GM18868 (cell line): ENCODE data around the gene ST6GAL1.

Source experiments
- ATAC-seq: cut with Tn5 transposase; IDR thresholded peaks from one replicate; pipeline ENCODE4 v1.9.1; 2021; ENCODE audit warnings: mild to moderate bottlenecking, moderate library complexity; ENCODE audit not compliant: unreplicated experiment

ST6GAL1 gene

GRCh38 chr3:187072102-187072501, 141.8 kb downstream of the ST6GAL1 start:
- ATAC-seq, result no peak

DNA sequence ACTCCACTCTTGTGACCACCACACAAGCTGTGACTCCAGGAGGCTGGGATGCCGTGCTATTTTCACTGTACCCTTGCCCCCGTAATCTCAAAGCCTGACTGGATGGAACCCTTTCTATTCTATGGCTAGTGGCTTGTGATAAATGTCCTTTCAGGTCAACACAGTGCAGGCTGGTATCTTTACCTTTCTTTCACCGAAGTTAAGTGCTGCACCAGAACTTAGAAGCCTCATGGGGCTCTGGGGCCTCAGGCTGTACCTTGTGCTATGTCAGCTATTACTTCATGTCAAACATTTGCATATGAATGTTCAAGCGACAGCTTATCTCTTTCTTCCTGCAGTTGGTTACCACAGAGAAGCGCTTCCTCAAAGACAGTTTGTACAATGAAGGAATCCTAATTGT, 142.2 kb downstream of the ST6GAL1 start:
- ATAC-seq, result no peak

GRCh38 chr3:187073581-187074098, 143.3 kb downstream of the ST6GAL1 start:
- ATAC-seq, result no peak

DNA sequence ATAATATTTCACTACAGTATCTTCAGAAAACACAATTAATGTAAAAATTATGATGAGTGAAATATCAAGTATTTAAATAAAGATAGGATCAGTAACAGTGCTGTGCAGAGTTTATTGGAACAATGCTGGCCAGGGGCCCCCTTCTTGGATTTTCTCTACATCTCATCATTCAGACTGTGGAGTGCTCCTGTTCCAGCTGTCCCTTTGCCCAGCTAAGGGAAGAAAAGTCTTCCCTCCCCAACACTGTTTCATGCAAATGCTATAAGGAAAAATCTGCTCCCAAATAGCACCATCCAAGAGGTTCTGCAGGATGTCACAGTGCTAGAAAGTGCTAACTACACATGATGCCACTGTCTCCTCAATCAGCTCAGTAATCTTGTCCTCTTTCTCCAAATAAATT, 144.5 kb downstream of the ST6GAL1 start:
- no peak for ATAC-seq

GRCh38 chr3:187076297-187076696, 146.0 kb downstream of the ST6GAL1 start:
- no peak for ATAC-seq

DNA sequence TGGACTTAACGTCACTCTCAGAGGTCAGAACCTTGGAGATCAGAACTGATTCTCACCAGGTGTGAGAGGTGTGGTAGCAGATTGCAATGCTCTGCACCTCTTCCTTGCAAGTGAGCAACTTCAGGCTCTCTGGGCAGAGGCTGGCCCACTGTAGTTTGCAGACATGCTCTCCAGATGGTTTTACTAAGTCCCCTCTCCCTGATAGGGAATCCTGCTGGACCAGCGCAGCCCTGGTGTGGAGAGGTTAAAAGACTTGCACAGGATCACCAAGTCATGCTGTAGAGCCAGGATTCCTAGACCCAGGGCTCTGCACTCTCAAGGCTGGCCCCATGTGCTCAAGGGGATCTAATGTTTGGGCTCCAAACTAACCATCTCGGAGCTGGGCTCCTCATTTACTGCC, 146.8 kb downstream of the ST6GAL1 start:
- no peak for ATAC-seq

DNA sequence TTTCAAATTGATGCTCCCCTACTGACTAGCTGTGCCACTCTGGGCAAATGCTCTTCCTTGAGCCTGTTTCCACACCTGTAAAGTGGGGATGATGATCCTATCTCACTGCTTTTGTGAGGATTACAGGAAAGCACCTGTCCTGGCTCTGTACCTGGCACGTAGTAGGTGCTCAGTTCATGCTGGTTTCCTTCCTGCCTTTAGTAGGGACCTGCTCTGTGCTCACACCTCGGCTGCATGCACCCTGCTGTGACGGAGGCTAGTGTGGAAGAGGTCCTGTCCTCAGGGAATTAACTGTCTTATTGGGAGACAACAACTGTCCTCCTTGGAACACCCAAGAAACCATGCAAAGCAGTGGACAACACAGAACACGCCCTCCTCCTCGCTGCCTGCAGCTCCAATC, 147.2 kb downstream of the ST6GAL1 start:
- ATAC-seq, result no peak

DNA sequence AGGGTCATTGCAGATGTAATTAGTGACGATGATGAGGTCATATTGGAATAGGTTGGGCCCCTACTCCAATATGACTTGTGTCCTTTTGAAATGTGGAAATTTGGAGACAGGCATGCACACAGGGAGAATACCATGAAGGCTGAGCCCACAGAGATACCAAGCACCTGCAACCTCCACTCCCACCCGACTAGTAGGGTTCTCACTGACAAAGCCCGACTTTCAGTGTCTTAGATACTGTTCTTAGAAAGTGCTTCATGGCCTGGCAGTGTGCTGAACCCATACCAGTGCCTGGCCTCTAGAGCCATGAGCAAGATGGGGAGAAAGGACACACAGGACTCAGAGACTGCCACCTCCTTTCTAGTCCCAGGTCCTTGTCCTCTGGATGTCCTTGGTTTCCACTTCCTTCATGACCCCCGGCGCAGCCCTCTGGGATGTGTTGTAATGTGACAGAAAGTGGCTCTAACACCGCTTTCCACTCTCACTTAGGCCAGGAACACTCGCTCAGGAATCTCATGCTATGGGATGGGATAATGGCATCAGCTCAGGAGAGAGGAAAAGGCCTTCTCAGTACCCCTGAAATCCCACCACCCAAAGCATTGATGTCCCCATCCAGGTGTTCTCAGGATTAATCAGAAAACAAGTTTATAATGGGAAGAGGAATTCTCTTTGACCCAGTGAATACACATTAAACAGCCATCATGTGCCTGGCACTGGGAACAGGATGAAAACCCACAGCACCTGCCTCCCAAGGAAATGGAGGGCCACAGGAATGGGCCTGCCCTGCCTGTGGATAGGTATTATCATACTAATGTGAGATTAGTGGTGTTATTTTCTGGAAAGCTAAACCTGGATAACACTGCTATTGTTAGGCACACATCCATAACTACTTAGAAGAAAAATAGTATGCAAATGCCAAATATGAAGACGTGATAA, 149.0 kb downstream of the ST6GAL1 start:
- no peak for ATAC-seq

- no peak for ATAC-seq
Observed at GRCh38 chr3:187080799-187081450, 150.6 kb downstream of the ST6GAL1 start.

DNA sequence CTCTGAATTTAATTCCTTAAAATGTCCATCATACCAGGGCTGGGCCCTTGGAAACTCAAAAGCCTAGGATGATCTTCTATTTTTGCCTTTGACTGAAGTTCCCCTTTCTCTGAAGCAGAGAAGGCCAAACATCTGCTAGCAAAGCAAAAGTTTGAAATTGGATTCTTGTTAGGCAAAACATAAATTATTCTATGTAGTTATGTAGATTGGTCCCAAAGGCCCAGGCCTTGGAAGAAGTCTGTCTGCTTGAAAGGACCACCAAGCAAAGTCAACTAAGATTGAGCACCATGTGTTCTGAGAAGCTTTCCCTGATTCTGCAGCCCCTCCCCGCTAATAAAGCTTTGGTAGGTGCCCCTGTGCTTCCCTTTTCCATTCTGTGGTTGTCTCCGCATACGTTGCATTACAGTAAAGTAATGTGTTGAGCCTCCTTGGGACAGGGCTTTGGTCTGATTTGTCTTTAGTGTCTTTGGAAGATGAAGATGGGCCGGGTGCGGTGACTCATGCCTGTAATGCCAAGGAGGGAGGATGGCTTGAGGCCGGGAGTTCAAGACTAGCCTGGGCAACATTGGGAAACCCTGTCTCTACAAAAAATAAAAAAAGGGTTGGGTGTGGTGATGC, 152.5 kb downstream of the ST6GAL1 start:
- ATAC-seq, result no peak

DNA sequence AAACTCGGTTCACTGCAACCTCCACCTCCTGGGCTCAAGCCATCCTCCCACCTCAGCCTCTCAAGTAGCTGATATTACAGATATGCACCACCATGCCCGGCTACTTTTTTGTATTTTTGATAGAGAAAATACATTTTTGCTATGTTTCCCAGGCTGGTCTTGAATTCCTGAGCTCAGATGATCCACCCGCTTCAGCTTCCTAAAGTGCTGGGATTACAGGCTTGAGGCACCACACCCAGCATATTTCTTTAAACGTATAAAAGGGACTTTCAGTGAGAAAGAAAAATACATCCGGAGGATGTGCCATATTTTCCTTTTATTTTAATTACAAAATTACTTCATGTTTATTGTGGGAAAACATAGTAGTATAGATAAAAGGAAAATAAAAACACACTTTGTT, 153.8 kb downstream of the ST6GAL1 start:
- no peak for ATAC-seq

DNA sequence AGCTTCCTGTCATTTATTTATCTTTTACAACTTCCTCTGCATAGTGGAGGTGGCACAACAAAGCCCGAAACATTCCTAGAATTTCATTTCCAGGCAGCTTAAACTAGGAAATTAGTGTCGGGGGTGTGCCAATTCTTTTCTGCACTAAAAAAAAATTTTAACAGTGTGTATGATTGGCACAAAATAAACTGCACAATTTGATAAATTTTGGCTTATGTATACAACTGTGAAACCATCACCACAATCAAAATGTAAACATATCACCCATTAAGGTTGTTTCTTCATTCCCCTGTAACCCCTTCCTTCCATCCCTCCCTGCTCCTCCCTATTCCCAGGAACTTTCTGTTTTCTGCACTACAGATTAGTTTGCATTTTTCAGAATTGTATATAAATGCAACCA, 154.3 kb downstream of the ST6GAL1 start:
- ATAC-seq, result no peak

- no peak for ATAC-seq
Observed at GRCh38 chr3:187085021-187085666, 154.8 kb downstream of the ST6GAL1 start.

DNA sequence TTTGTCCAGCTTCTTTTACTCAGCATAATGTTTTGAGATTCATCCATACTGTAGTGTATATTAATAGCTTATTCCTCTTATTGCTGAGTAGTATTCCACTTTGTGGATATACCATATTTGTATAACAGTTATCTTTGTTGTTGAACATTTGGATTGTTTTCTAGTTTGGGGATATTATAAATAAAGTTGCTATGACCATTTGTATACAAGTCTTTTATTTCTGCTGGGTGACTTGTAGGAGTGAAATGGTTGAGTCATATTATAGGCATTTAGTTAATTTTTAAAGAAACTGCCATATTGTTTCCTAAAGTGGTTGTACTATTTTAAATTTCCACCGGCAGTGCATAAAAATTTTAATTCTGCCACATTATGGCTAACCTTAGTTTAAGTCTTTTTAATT, 155.6 kb downstream of the ST6GAL1 start:
- no peak for ATAC-seq

GRCh38 chr3:187086831-187087230, 156.5 kb downstream of the ST6GAL1 start:
- no peak for ATAC-seq

- no peak for ATAC-seq
Observed at GRCh38 chr3:187088701-187089100, 158.4 kb downstream of the ST6GAL1 start.

GRCh38 chr3:187093320-187093719, 163.0 kb downstream of the ST6GAL1 start:
- no peak for ATAC-seq

- peak; percentile 67 for ATAC-seq
Observed at GRCh38 chr3:187098923-187099512, 168.7 kb downstream of the ST6GAL1 start.

DNA sequence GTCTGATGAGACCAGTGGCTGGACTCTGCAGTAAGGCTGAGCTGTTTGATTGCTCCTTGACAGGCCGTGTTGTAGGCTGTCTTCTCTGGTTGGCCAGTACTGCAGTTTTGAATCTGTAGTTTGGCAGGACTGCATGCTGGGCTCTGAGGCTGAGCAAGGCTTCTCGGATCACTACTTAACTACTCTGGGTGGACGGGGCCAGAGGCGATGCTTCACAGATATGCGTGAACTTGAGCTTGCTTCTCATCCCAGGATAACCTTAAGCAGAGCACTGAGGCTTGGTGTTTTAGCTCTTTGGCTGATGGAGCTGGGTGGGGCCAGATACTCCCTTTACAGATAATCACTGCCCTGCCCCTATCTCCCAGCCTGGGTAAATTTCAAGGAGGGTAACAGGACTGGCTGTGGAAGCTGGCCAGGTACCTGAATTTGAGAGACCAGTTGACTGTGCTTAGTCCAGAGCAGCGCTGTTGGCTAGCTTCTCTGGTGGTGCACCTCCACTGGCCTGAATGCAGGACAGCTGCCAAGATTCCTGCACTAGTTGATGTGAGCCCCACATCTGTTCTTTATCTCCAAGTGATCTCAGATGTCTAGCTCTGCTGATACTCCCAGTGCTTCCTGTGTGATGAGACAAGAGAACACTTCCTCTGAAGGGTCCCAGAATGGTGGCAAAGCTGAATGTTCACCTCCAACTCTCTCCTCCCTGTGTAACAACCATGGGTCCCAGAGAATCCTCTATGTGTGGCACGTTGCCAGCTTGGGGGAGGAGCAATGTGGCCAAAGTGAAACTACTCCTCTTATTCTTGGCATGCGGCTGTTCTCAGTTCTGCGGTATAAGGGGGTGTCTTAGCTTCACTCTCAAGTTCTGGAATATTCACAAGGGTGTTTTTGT, 171.1 kb downstream of the ST6GAL1 start:
- peak; percentile 59 for ATAC-seq
